Astrocyte of the spinal cord (primary cell): ENCODE data around the gene POFUT2.

Source experiments
- DNase-seq: peaks from one replicate; pipeline ENCODE4 v3.0.0; 2011; ENCODE audit warnings: low read depth, low spot score
- H3K4me3 ChIP-seq: 2 replicates; pipeline ENCODE4 v1.5.1; 2011; ENCODE audit warnings: low read depth, mild to moderate bottlenecking, low read length, moderate library complexity
- in situ Hi-C: cut with HindIII; loops from 2 replicates; pipeline ENCODE4 v1.10.0; 2017; ENCODE audit warnings: low sequenced_read_pairs
- TF ChIP-seq, protein P1 (sequence below): IDR thresholded peaks from 2 replicates; pipeline ENCODE4 v1.5.1; 2012; ENCODE audit warnings: low read depth, mild to moderate bottlenecking, low read length, inconsistent platforms

The POFUT2 gene

DNA sequence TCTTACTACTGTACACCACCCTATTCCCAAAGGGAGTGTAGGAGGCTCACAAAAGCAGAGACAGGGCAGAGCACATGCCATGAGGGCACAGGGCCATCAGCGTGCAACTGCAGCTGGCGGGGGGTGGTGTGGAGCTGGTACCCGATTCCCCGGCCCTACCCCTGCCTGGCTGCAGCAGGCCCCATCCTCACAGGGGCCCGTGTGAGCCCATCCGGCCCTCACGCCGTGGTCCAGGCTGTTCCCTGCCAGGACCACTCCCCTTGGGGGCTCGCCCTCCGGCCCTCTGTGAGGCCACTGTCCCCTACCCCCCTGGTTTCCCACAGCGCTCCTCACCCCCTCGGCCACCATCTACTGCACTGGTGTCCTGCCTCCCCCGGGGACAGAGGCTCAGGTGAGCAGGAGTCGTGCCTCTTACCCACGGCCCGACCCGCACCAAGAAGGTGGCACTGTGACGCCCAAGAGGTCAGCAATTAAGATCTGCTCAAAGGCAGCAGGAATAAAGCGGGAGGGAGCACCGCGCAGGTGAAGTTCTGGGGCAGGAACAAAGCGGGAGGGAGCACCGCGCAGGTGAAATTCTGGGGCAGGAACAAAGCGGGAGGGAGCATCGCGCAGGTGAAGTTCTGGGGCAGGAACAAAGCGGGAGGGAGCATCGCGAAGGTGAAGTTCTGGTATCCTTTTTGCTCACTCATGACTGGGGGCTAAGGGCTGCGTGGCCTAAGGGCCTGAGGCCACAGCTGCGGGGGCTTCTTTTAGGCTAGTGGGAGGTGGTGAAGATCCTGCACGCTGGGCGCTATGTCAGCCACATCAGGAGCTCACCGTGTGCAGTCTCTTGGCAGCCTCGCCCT, 3.9 kb downstream of the POFUT2 start:
- in situ Hi-C loops: no loop called here
- H3K4me3 ChIP-seq: no peak overlapping the region
- no peak for DNase-seq
- TF ChIP-seq, protein P1, sequence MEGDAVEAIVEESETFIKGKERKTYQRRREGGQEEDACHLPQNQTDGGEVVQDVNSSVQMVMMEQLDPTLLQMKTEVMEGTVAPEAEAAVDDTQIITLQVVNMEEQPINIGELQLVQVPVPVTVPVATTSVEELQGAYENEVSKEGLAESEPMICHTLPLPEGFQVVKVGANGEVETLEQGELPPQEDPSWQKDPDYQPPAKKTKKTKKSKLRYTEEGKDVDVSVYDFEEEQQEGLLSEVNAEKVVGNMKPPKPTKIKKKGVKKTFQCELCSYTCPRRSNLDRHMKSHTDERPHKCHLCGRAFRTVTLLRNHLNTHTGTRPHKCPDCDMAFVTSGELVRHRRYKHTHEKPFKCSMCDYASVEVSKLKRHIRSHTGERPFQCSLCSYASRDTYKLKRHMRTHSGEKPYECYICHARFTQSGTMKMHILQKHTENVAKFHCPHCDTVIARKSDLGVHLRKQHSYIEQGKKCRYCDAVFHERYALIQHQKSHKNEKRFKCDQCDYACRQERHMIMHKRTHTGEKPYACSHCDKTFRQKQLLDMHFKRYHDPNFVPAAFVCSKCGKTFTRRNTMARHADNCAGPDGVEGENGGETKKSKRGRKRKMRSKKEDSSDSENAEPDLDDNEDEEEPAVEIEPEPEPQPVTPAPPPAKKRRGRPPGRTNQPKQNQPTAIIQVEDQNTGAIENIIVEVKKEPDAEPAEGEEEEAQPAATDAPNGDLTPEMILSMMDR: no peak

DNA sequence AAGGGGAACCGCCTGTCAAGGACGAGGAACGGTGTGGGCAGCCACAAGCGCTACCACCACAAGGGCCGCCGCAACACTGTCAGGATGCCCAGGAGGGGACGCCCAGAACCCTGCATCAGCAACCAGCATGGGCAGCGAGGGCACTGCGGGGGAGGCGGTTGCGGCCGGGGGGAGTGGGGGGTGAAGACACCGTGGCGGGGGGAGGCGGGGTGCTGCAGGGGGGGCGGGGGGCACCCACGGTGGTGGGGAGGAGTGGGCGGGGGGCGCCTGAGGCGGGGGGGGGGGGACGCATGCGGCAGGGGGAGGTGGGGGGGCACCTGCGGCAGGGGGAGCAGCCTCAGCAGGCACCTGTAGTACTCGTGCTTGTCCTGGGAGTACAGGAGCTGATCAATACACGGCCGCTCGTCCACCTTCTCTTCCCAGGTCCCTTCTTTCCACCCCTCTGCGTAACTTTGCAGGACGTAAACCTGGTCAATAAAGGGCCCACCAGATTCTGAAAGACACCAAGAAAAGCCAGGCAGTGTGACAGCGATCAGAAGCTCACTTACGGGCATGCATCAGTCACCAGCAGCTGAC, 4.6 kb downstream of the POFUT2 start:
- TF ChIP-seq, protein P1: no peak
- no peak overlapping the region for H3K4me3 ChIP-seq
- DNase-seq: no peak
- in situ Hi-C loops: no loop called here

DNA sequence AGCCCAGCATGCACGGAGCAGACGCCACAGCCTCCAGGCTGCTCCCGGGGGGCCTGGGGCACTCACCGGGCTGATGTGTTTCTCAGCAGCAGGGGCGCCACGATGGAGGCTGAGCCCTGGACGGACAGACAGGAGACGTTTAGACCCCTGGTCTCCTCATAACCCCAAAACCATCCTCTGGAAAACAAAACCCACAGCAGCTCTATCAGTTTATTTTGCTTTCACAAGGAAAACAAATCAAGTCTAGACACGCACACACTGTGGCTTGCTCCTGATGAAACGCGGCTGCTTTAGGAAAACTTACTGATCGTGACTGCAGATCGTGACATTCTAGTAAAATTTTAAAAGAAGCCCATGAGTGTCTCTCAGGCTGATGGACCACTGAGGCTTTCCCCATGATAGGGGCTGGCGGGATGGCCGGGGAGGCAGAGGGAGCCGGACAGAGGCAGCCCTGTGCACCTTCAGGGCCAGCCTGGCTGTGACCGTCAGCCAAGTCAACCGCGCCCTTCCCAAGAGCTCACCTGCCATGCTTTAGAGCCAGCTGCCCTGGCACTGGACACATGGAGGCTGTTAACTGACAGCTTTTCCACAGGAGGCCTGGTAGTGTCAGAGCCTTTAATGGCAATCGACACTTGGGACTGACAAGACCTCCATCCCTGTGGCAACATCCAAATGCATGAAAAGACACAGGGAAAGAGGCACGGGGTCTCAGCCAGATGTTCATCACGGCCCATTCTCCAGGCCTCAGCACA, 5.2 kb downstream of the POFUT2 start:
- TF ChIP-seq, protein P1: no peak
- in situ Hi-C loops: no loop called here
- H3K4me3 ChIP-seq: no peak overlapping the region
- no peak for DNase-seq

DNA sequence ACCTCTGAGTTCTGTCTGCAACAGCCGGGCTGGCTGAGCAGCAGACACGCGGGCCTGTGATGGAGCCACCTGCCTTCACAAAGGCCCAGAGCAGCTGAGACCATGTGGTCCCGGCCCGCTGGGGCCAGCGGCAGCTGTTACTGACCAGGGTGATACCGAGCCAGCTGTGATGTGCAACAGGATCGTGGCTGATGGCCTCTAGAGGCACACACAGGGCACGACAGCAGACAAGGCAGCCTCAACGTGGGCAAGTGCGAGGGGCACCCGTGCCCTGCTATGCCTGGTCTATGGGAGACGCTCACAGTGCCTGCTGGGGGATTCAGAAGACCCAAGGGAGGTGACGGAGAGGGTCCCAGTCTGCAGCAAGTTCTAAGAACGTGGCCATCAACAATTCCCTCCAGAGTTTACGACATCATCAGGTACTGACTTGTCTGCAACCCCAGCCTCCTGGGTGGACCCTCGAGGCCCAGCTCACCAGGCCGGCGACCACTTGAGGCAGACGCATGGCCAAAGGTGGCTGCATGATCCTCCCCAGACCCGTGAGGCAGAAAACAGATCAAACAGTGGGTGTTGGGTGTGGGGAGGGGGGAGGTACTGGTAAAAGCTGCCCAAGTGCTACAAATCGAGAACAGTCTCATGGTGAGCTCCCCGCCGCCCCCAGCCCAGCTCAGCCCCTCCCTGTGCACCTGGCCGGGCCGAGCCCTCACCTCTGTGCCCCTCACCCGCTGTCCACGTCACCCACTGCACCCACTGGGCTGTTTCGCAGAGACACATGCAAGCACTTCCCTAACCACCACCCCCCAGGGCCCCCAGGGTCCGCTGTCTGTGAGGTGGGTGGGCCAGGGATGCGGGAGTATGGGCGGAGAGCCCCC, 6.0 kb downstream of the POFUT2 start:
- TF ChIP-seq, protein P1: no peak
- DNase-seq: no peak
- H3K4me3 ChIP-seq: no peak overlapping the region
- in situ Hi-C loops: no loop called here

DNA sequence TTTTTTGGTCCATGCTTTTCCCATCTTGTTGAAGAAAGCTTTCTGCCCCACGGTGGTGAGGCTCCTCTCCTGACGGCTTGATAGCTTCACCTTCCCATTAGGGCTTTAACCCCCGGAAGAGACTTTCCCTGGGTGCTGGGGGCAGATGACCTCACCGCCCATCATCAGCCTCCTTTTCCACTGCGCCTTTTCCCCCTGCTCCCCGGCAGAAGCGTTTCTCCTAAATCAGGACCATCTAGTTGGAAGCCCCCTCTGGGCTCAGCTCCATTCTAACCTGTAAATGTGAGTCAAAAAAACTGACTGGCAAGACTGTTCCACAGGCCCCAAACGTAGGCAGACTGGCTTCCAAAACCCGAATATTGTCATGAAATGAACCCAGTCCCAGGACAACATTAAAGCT, 6.7 kb downstream of the POFUT2 start:
- TF ChIP-seq, protein P1: no peak
- no peak overlapping the region for H3K4me3 ChIP-seq
- in situ Hi-C loops: no loop called here
- no peak for DNase-seq

DNA sequence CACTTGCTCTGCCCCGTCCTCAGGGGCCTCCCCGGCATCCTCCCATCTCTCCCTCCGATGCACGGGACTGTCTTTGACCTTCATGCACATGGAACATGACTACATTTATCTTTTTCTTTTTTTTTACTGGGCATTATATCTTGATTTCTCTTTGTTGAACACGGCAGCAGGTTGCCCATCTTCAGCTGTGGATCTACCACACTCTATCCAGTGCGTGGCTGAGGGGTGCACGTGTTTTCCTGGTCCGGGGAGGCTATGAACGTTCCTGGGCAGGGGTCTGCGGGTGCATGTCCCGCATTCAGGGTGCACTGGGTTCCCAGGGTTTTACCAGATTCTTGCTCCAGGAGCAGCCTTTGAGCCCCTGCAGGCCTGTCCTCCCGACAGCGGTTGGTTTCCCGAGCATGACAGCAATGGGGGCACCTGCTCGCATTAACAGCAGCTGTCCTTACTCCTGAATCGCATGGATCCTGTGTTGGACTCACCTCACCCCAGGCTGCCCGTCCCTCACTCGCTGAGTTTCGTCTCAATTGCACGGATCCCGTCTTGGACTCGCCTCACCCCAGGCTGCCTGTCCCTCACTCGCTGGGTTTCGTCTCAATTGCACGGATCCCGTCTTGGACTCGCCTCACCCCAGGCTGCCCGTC, 7.4 kb downstream of the POFUT2 start:
- in situ Hi-C loops: no loop called here
- TF ChIP-seq, protein P1: no peak
- no peak for DNase-seq
- H3K4me3 ChIP-seq: no peak overlapping the region
